SU-DHL-6 (cell line): ENCODE data around the gene DOCK1.

Experiments
- H2AFZ ChIP-seq: fragments of 200-600 bp; sonication (generic); 2 replicates; pipeline ENCODE4 v1.6.1; 2014; ENCODE audit warnings: low read depth, mild to moderate bottlenecking, moderate library complexity, mixed read lengths, antibody characterized with exemption, low read length; ENCODE audit not compliant: severe bottlenecking
- H3F3A ChIP-seq: fragments of 200-600 bp; shearing (Covaris generic); 2 replicates; pipeline ENCODE4 v1.6.0; 2016; ENCODE audit warnings: antibody characterized with exemption, mild to moderate bottlenecking; ENCODE audit not compliant: insufficient read depth
- H3K27ac ChIP-seq: fragments of 200-600 bp; sonication (generic); 2 replicates; pipeline ENCODE4 v1.5.1; 2016; ENCODE audit warnings: low read depth, mild to moderate bottlenecking, low read length, moderate library complexity, mixed read lengths
- H3K27me3 ChIP-seq: fragments of 200-600 bp; sonication (generic), shearing (Covaris generic); 2 replicates; pipeline ENCODE4 v1.6.0; 2014; ENCODE audit warnings: mild to moderate bottlenecking, low read length
- H3K36me3 ChIP-seq: fragments of 200-600 bp; sonication (generic); 2 replicates; pipeline ENCODE4 v1.6.1; 2014; ENCODE audit warnings: mild to moderate bottlenecking, low read length, mixed read lengths
- H3K4me2 ChIP-seq: fragments of 300-600, 200-600 bp; shearing (Covaris generic), sonication (generic); 2 replicates; pipeline ENCODE4 v1.6.0; 2014; ENCODE audit warnings: low read length, low read depth, mild to moderate bottlenecking; ENCODE audit not compliant: poor library complexity, severe bottlenecking
- H3K4me3 ChIP-seq: fragments of 200-600 bp; sonication (generic); 2 replicates; pipeline ENCODE4 v1.5.1; 2014; ENCODE audit warnings: antibody characterized with exemption, low read length, mild to moderate bottlenecking, mixed read lengths; ENCODE audit not compliant: insufficient read depth, poor library complexity, severe bottlenecking
- H3K79me2 ChIP-seq: fragments of 200-600 bp; sonication (generic); 2 replicates; pipeline ENCODE4 v1.6.1; 2014; ENCODE audit warnings: mild to moderate bottlenecking, low read length, moderate library complexity; ENCODE audit not compliant: insufficient read depth
- H3K9ac ChIP-seq: fragments of 200-600 bp; sonication (generic); 2 replicates; pipeline ENCODE4 v1.7.0; 2014; ENCODE audit warnings: mild to moderate bottlenecking, low read length
- H3K9me2 ChIP-seq: fragments of 200-600 bp; sonication (generic); replicated peaks from 2 replicates; pipeline ENCODE4 v1.6.1; 2014; ENCODE audit warnings: low read length; ENCODE audit not compliant: insufficient read depth
- H3K9me3 ChIP-seq: fragments of 200-600 bp; sonication (generic); 2 replicates; pipeline ENCODE4 v1.6.1; 2014; ENCODE audit warnings: low read length, mixed read lengths; ENCODE audit not compliant: insufficient read depth
- H4K20me1 ChIP-seq: fragments of 200-600 bp; sonication (generic); 2 replicates; pipeline ENCODE4 v1.6.1; 2014; ENCODE audit warnings: low read depth, mild to moderate bottlenecking, antibody characterized with exemption, low read length, moderate library complexity, mixed read lengths
- CTCF ChIP-seq: fragments of 200-600 bp; sonication (generic); IDR thresholded peaks from one replicate; pipeline ENCODE4 v1.5.1; 2017; ENCODE audit warnings: antibody characterized with exemption, mild to moderate bottlenecking, low read length, moderate library complexity; ENCODE audit not compliant: insufficient read depth, poor library complexity, severe bottlenecking
- EZH2phosphoT487 ChIP-seq: fragments of 200-600 bp; sonication (generic), shearing (Covaris generic); conservative IDR thresholded peaks from 2 replicates; pipeline ENCODE4 v1.6.1; 2018; ENCODE audit warnings: mild to moderate bottlenecking, antibody characterized with exemption, low read length, moderate library complexity, mixed read lengths

The DOCK1 gene

GRCh38 chr10:127127822-127128221 lies 222.6 kb downstream of the DOCK1 start:
- H3K9me2 ChIP-seq, result no peaks in the 10 kb centered on the region
- no peak overlapping the region for H3K27ac ChIP-seq
- H4K20me1 ChIP-seq, result no peaks in the 10 kb centered on the region
- H3K4me3 ChIP-seq, result no peak overlapping the region
- no peaks in the 10 kb centered on the region for H3F3A ChIP-seq
- no peaks in the 10 kb centered on the region for H3K9me3 ChIP-seq
- no peaks in the 10 kb centered on the region for H3K79me2 ChIP-seq
- no peaks in the 10 kb centered on the region for H3K36me3 ChIP-seq
- no peak overlapping the region for H3K9ac ChIP-seq
- H3K27me3 ChIP-seq, result no peaks in the 10 kb centered on the region
- TF ChIP-seq EZH2phosphoT487, result no peak
- no peak for TF ChIP-seq CTCF
- no peak overlapping the region for H3K4me2 ChIP-seq
- H2AFZ ChIP-seq, result no peak overlapping the region

GRCh38 chr10:127129104-127129503 lies 223.9 kb downstream of the DOCK1 start:
- TF ChIP-seq EZH2phosphoT487 (no peak), CTCF (no peak)
- Histone ChIP-seq H3K36me3 (no peaks in the 10 kb centered on the region), H3K27me3 (no peaks in the 10 kb centered on the region)

GRCh38 chr10:127132451-127132850 lies 227.2 kb downstream of the DOCK1 start:
- Histone ChIP-seq H3K9me3 (no peaks in the 10 kb centered on the region), H3K9ac (no peak overlapping the region), H3K9me2 (no peaks in the 10 kb centered on the region), H3K36me3 (no peaks in the 10 kb centered on the region), H3F3A (no peaks in the 10 kb centered on the region), H3K4me3 (no peak overlapping the region), H3K27ac (no peak overlapping the region), H3K79me2 (no peaks in the 10 kb centered on the region), H2AFZ (no peak overlapping the region), H3K4me2 (no peak overlapping the region), H4K20me1 (no peaks in the 10 kb centered on the region), H3K27me3 (no peaks in the 10 kb centered on the region)
- TF ChIP-seq CTCF, result no peak
- no peak for TF ChIP-seq EZH2phosphoT487

More at GRCh38 chr10:127129104-127129503, 223.9 kb downstream of the DOCK1 start:
- H3K9me2 ChIP-seq, result no peaks in the 10 kb centered on the region
- H3K4me2 ChIP-seq, result no peak overlapping the region
- no peaks in the 10 kb centered on the region for H3K79me2 ChIP-seq
- H3K4me3 ChIP-seq, result no peak overlapping the region
- no peaks in the 10 kb centered on the region for H4K20me1 ChIP-seq
- no peak overlapping the region for H2AFZ ChIP-seq
- no peak overlapping the region for H3K27ac ChIP-seq
- no peaks in the 10 kb centered on the region for H3F3A ChIP-seq
- no peaks in the 10 kb centered on the region for H3K9me3 ChIP-seq
- no peak overlapping the region for H3K9ac ChIP-seq
